Panc1 (cell line): ENCODE results near the gene SRRT. TPM values are rescaled to one million over a fixed set of nuclear protein-coding genes. Genes with fewer than 3 reads are reported as not detected.

Experiments used
- ATAC-seq: fragments of 200-7000 bp; cut with Tn5 transposase; 2 replicates; pipeline ENCODE4 v1.9.1; 2020; ENCODE audit warnings: mild to moderate bottlenecking, moderate library complexity
- BruUV-seq: library from RNA; stranded (reverse); fragments of 400-500 nt; replicated peaks from 2 replicates; lab custom pipeline; 2021; lab: Mats Ljungman, UMichigan
- CTCF ChIA-PET: fragments of 300-600 bp; sonication (Branson Sonifier 250); formaldehyde crosslinking; loops from one replicate; lab custom pipeline; 2022; ENCODE audit warnings: antibody characterized with exemption; lab: Charles Lee
- POLR2A ChIA-PET: fragments of 300-600 bp; sonication (Branson Sonifier 250); formaldehyde crosslinking; loops from one replicate; lab custom pipeline; 2022; ENCODE audit warnings: antibody characterized with exemption; lab: Charles Lee
- DNase-seq: peaks from one replicate; pipeline ENCODE4 v3.0.0-alpha.2; 2010; ENCODE audit warnings: low read depth, low spot score
- H3K27ac ChIP-seq: 2 replicates; pipeline ENCODE4 v1.5.1; 2011; ENCODE audit warnings: mild to moderate bottlenecking, low read length, inconsistent platforms
- H3K27me3 ChIP-seq: fragments of 200-500 bp; sonication (Bioruptor generic); 2 replicates; pipeline ENCODE4 v1.6.0; 2014; ENCODE audit warnings: low read length, inconsistent platforms; ENCODE audit not compliant: control insufficient read depth, insufficient read depth
- H3K36me3 ChIP-seq: fragments of 200-500 bp; sonication (Bioruptor generic); 2 replicates; pipeline ENCODE4 v1.5.1; 2014; ENCODE audit warnings: inconsistent platforms, mild to moderate bottlenecking, low read length, moderate library complexity; ENCODE audit not compliant: control insufficient read depth, insufficient read depth
- H3K4me1 ChIP-seq: 2 replicates; pipeline ENCODE4 v1.5.1; 2011; ENCODE audit warnings: inconsistent platforms, mild to moderate bottlenecking, low read length, moderate library complexity; ENCODE audit not compliant: control insufficient read depth, insufficient read depth
- H3K4me3 ChIP-seq, 2 experiments: 2 replicates each; pipeline ENCODE4 v1.5.1; 2011 to 2012; ENCODE audit warnings: low read depth in 2 of 2, low read length in 2 of 2, mild to moderate bottlenecking in 2 of 2, inconsistent platforms in 1 of 2, moderate library complexity in 1 of 2
- H3K9me3 ChIP-seq: fragments of 200-500 bp; sonication (Bioruptor generic); 2 replicates; pipeline ENCODE4 v1.5.1; 2014; ENCODE audit warnings: low read depth, mild to moderate bottlenecking, inconsistent platforms, low read length, moderate library complexity; ENCODE audit not compliant: control insufficient read depth, insufficient read depth
- POLR2AphosphoS5 ChIP-seq: IDR thresholded peaks from 2 replicates; pipeline ENCODE4 v1.6.1; 2012; ENCODE audit warnings: mild to moderate bottlenecking, low read depth, low read length, moderate library complexity
- SIN3A ChIP-seq: IDR thresholded peaks from 2 replicates; pipeline ENCODE4 v1.6.1; 2012; ENCODE audit warnings: low read depth, mild to moderate bottlenecking, low read length, moderate library complexity, borderline replicate concordance; ENCODE audit not compliant: insufficient read depth
- TCF7L2 ChIP-seq: IDR thresholded peaks from 2 replicates; pipeline ENCODE4 v1.6.1; 2011; ENCODE audit warnings: mild to moderate bottlenecking, low read depth, low read length, inconsistent platforms
- in situ Hi-C: cut with HindIII; loops from 2 replicates; pipeline ENCODE4 v1.10.0; 2016; ENCODE audit warnings: low sequenced_read_pairs, low pct_unique_long_range_greater_than_20kb
- intact Hi-C: fragments of 100-400 bp; cut with micrococcal nuclease; formaldehyde crosslinking; loops from one replicate; pipeline ENCODE4 v1.10.0; 2022; ENCODE audit not compliant: unreplicated experiment
- total RNA-seq: library from RNA; stranded (reverse); gene quantifications from one replicate; pipeline ENCODE4 v1.2.1, GENCODE V29; 2021; ENCODE audit not compliant: unreplicated experiment
- TF ChIP-seq, protein P1 (sequence below), 2 experiments: IDR thresholded peaks; 2 replicates each; pipeline ENCODE4 v1.6.1; 2011 to 2012; ENCODE audit warnings: low read depth in 2 of 2, control low read depth in 1 of 2, low read length in 1 of 2, mild to moderate bottlenecking in 1 of 2, moderate library complexity in 1 of 2; ENCODE audit not compliant: insufficient read depth in 1 of 2
- TF ChIP-seq, protein P2 (sequence below): fragments of 450-650 bp; IDR thresholded peaks from 2 replicates; pipeline ENCODE4 v1.5.1; 2017; ENCODE audit warnings: mild to moderate bottlenecking

SRRT gene
- total RNA-seq, 1 experiment from 2014 or later, result 248 TPM

DNA sequence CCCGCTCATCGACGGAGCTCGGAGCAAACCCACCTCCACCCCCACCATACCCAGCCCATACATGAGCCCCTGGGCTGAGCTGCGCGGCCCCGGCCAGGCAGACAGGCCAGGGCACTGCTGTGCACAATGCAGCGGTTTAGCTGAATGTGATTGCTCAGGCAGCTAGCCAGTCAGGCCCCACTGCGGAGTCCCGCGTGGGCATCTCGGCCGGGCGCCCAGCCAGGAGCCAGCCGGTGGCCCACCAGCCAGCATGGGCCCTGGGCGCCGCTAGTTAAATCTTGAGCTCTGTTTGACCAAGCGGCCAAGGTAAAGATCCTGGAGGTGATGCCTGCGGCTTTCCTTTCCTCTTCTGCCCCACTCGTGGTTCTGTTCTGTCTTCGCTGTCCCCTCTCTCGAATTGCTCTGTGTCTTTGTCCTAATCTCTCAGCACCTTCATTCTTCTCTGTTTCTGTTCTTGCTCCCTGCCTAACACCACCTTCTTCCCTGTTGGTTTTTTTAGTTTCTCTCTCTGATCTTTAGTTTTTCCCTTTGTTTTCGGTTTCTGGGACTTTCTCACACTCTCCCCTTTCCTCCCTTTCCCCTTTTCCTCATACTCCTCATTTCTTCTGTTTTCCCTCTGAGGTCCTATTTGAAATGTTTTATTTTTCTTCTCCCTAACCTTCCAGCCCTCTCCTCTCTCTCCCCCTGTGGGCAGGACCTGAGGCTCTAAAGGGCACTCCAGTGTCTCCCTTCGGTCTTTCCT is 8.1 kb downstream of the SRRT start:
- no peak for DNase-seq
- no peaks in the 10 kb centered on the region for H3K27me3 ChIP-seq
- CTCF ChIA-PET, result no interaction called here
- intact Hi-C loops, result no loop called here
- POLR2A ChIA-PET, result no interaction called here
- H3K9me3 ChIP-seq, result no peaks in the 10 kb centered on the region
- no TSS peak for BruUV-seq
- peaks cover 10% of the 10 kb centered on the region for H3K4me1 ChIP-seq
- peaks cover 18% of the 10 kb centered on the region for H3K36me3 ChIP-seq
- no peak for ATAC-seq
- TF ChIP-seq SIN3A (no peak), TCF7L2 (no peak), POLR2AphosphoS5 (no peak)
- TF ChIP-seq, protein P1, sequence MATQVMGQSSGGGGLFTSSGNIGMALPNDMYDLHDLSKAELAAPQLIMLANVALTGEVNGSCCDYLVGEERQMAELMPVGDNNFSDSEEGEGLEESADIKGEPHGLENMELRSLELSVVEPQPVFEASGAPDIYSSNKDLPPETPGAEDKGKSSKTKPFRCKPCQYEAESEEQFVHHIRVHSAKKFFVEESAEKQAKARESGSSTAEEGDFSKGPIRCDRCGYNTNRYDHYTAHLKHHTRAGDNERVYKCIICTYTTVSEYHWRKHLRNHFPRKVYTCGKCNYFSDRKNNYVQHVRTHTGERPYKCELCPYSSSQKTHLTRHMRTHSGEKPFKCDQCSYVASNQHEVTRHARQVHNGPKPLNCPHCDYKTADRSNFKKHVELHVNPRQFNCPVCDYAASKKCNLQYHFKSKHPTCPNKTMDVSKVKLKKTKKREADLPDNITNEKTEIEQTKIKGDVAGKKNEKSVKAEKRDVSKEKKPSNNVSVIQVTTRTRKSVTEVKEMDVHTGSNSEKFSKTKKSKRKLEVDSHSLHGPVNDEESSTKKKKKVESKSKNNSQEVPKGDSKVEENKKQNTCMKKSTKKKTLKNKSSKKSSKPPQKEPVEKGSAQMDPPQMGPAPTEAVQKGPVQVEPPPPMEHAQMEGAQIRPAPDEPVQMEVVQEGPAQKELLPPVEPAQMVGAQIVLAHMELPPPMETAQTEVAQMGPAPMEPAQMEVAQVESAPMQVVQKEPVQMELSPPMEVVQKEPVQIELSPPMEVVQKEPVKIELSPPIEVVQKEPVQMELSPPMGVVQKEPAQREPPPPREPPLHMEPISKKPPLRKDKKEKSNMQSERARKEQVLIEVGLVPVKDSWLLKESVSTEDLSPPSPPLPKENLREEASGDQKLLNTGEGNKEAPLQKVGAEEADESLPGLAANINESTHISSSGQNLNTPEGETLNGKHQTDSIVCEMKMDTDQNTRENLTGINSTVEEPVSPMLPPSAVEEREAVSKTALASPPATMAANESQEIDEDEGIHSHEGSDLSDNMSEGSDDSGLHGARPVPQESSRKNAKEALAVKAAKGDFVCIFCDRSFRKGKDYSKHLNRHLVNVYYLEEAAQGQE (IDR thresholded peaks at IDR 0.05; ENCODE audit: insufficient read depth in 1 of 2, low read depth in 2 of 2, low read length in 1 of 2), result no peak
- TF ChIP-seq, protein P2, sequence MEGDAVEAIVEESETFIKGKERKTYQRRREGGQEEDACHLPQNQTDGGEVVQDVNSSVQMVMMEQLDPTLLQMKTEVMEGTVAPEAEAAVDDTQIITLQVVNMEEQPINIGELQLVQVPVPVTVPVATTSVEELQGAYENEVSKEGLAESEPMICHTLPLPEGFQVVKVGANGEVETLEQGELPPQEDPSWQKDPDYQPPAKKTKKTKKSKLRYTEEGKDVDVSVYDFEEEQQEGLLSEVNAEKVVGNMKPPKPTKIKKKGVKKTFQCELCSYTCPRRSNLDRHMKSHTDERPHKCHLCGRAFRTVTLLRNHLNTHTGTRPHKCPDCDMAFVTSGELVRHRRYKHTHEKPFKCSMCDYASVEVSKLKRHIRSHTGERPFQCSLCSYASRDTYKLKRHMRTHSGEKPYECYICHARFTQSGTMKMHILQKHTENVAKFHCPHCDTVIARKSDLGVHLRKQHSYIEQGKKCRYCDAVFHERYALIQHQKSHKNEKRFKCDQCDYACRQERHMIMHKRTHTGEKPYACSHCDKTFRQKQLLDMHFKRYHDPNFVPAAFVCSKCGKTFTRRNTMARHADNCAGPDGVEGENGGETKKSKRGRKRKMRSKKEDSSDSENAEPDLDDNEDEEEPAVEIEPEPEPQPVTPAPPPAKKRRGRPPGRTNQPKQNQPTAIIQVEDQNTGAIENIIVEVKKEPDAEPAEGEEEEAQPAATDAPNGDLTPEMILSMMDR, result no peak
- in situ Hi-C loops, result no loop called here
- H3K27ac ChIP-seq, result peak overlapping the region; percentile 14
- H3K4me3 ChIP-seq, result no peak overlapping the region

DNA sequence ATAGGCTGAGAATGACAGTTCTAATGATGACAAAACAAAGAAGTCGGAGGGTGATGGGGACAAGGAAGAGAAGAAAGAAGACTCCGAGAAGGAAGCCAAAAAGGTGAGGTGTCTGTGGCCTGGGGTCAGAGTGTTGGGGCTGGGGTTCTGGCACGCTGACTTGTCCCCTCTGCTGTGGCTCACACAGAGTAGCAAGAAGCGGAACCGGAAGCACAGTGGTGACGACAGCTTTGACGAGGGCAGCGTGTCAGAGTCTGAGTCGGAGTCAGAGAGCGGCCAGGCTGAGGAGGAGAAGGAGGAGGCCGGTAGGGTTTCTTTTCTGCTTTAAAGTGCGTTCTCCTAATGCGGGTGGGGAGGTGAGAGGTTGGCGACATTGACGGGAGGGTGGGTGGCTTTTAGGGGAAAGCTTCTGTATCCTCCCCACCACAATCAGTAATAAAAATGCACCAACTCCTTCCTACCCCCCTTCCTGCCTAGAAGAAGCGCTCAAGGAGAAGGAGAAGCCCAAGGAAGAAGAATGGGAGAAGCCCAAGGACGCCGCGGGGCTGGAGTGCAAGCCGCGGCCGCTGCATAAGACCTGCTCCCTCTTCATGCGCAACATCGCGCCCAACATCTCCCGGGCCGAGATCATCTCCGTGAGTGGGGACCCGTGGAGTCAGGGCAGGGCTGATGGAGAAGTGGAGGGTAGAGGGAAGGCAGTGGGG is 10.0 kb downstream of the SRRT start:
- Histone ChIP-seq H3K4me1 (peaks cover 18% of the 10 kb centered on the region), H3K27me3 (no peaks in the 10 kb centered on the region), H3K36me3 (peaks cover 19% of the 10 kb centered on the region), H3K4me3 (no peak overlapping the region), H3K9me3 (no peaks in the 10 kb centered on the region), H3K27ac (no peak overlapping the region)
- CTCF ChIA-PET, result no interaction called here
- intact Hi-C loops, result no loop called here
- in situ Hi-C loops, result no loop called here
- TSS peak; percentile 63 for BruUV-seq
- no peak for ATAC-seq
- POLR2A ChIA-PET, result interaction anchor here (0.7 kb wide), 2 partner anchors 59 to 417 kb away, joined by 3 to 6 read pairs; no protein-coding TSS in a partner anchor
- TF ChIP-seq, protein P1 (IDR thresholded peaks at IDR 0.05; ENCODE audit: insufficient read depth in 1 of 2, low read depth in 2 of 2, low read length in 1 of 2), result no peak
- TF ChIP-seq SIN3A (no peak), TCF7L2 (no peak), POLR2AphosphoS5 (0 out of 2 replicates have a peak, but pooled peaks have one; percentile 28)
- TF ChIP-seq, protein P2, result no peak
- no peak for DNase-seq
